GM10248 (cell line): ENCODE measurements around the gene ZNF263.

Source experiments
- CTCF ChIA-PET: fragments of 300-600 bp; sonication (Branson Sonifier 250); formaldehyde crosslinking; extraction: SDS; loops from one replicate; lab custom pipeline; 2021; ENCODE audit warnings: antibody characterized with exemption; lab: Yijun Ruan, JAX
- POLR2A ChIA-PET: fragments of 350-650 bp; sonication (Branson Sonifier 250); formaldehyde crosslinking; extraction: SDS; loops from one replicate; lab custom pipeline; 2020; ENCODE audit warnings: antibody characterized with exemption; lab: Yijun Ruan, JAX
- DNase-seq: peaks from one replicate; pipeline ENCODE4 v3.0.0; 2012; ENCODE audit errors: extremely low spot score
- CTCF ChIP-seq: IDR thresholded peaks from 2 replicates; pipeline ENCODE4 v1.5.1; 2012; ENCODE audit warnings: mild to moderate bottlenecking, low read depth; ENCODE audit errors: extremely low read depth, missing control alignments, control extremely low read depth

ZNF263 gene

DNA sequence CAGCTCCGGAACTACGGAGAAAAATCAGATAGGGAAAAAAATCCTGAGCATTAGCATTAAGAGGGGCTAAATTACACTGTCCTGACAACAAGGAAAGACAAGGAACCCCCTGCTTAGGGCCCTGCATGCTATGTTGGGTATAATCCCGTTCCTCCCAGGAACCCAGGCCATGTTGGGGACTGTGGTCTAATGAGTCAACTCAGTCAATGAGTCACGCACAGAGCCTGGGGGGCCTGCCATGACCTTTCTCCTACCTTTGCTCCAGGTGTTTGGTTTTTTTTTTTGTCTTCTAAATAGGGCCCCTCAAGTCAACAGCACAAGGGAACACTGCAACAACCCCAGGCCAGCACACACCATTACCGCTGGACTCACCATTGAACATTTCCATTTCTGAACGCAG is 39.4 kb upstream of the ZNF263 start:
- ChIA-PET CTCF (interaction anchor here (1.5 kb wide), 1 partner anchor 10 kb away, joined by 3 read pairs; no protein-coding TSS in a partner anchor), POLR2A (no interaction called here)
- no peak for DNase-seq
- no peak for TF ChIP-seq CTCF

DNA sequence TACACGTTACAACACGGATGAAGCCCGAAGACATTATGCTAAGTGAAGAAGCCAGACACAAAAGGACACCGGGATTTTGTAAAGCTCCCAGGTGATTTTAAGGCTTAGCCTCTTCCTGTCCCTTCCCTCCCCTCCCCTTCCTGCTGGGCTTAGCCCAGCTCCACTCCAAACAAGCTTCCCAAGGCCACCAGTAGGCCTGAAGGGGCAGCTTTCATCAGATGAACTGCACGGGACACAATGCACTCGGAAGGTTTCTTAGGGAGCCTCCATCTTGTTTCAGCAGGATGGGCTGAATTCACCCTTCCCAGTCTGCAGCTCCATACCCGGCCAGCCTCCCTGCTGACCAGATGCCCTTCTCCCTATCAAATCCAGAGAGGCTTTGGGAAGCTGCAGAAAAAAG is 37.3 kb upstream of the ZNF263 start:
- ChIA-PET POLR2A (no interaction called here), CTCF (interaction anchor here (1.4 kb wide), 1 partner anchor 84 kb away, joined by 4 read pairs; no protein-coding TSS in a partner anchor)
- no peak for TF ChIP-seq CTCF
- DNase-seq, result no peak

DNA sequence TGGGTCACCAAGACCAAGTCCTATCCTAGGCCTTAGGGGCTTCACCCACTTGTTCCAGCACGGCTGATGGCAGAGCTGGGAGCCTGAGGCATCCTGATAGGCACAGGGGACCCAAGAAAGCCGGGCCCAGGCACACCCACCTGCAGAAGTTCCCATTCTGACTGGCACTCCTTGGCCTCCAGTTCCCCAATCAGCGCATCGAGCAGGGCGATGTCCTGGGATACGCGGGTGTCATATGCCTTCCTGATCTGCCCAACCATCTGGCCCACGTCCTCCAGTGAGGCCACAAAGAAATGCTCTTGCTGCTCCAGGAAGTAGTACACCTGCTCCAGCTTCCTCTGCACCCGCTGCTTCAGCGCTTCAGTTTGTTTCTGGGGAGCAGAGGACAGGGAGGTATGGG is 36.4 kb upstream of the ZNF263 start:
- TF ChIP-seq CTCF, result no peak
- ChIA-PET POLR2A (no interaction called here), CTCF (interaction anchor here (1.4 kb wide), 1 partner anchor 83 kb away, joined by 4 read pairs; no protein-coding TSS in a partner anchor)
- no peak for DNase-seq

DNA sequence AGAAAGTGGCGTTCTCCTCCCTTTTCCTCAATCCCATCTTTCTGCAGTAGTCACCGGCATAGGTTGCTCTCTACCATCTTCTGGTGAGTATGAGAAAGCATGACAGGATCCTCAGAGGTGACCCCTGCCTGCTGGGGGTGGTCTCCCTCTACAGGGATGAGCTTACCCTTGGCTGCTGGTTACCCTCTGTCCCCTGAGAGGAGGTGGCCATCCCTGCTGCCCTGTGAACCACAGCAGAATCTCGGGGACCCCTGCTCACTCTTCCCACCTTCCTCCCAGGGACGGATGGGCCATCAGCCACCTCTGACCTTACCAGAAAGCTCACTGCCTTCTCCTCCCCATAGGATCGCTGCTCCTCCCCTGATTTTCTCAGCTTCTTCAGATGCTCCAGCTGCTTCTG is 34.7 kb upstream of the ZNF263 start:
- ChIA-PET CTCF (no interaction called here), POLR2A (no interaction called here)
- no peak for DNase-seq
- TF ChIP-seq CTCF, result no peak

DNA sequence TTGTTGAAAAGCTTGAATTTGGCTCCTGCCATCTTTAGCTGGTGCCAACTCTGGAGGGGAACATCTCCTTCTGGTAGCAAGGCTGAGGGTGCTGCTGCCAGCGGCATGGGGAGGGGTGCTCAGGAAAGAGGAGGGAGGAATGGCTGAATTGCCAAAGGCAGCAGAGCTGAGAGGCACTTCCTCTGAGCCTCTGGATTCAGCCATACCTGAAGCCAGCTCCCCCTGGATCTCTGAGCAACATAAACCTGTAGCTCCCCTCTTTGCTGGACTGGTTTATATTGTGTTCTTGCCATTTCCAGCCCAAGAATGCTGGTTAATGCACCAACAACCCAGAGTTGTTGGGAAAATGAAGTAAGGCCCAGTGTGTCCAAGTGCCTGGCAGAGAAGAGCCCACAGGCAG is 34.3 kb upstream of the ZNF263 start:
- CTCF ChIA-PET, result interaction anchor here (0.6 kb wide), 1 partner anchor 18 kb away, joined by 3 read pairs; no protein-coding TSS in a partner anchor
- POLR2A ChIA-PET, result no interaction called here
- no peak for TF ChIP-seq CTCF
- DNase-seq, result no peak

- no peak for TF ChIP-seq CTCF
- ChIA-PET POLR2A (no interaction called here), CTCF (interaction anchor here (0.6 to 1.5 kb wide), 2 partner anchors 18 to 24 kb away, joined by 3 read pairs; no protein-coding TSS in a partner anchor)
- DNase-seq, result no peak
Measured at GRCh38 chr16:3249451-3249850, 33.8 kb upstream of the ZNF263 start.

DNA sequence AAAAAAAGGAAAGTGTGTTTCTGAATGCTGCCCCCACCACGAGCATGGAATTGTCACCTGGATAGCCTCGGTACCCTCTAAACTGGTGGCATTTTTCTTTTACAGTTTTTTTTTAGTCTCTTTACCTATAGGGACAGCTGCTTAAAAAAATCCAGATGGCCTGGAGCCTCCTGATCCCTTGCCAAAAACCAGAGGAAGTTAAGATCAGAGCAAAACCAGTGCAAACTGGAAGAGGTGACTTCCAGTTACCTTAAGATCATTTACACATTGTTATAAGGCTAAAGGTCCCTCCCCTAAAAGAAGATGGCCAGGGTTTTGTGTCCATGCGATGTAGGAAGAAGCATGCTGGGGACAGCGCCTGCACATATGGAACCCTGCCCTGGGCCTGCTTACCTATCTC is 30.3 kb upstream of the ZNF263 start:
- CTCF ChIA-PET, result interaction anchor here (1.5 to 1.7 kb wide), 2 partner anchors 10 to 14 kb away, joined by 3 read pairs; no protein-coding TSS in a partner anchor
- POLR2A ChIA-PET, result no interaction called here
- DNase-seq, result no peak
- no peak for TF ChIP-seq CTCF
